Non-pigmented ciliary epithelial cell (primary cell): ENCODE measurements around the gene KCNE1.
"Not testable (repeated sequence)": the region's sequence is repeated elsewhere in the genome, so short reads cannot be mapped to it uniquely, and the experiment has no call there.

Experiments
- DNase-seq: peaks from one replicate; pipeline ENCODE4 v3.0.0-alpha.2; 2010; ENCODE audit warnings: low read depth

Gene KCNE1

GRCh38 chr21:34511181-34511580 lies 829 bp downstream of the KCNE1 start:
- DNase-seq = no peak

GRCh38 chr21:34510148-34511142 lies 1.6 kb downstream of the KCNE1 start:
- DNase-seq = no peak

- DNase-seq = no peak
Observed at GRCh38 chr21:34509151-34509550, 2.9 kb downstream of the KCNE1 start.

GRCh38 chr21:34504595-34504994 lies 7.4 kb downstream of the KCNE1 start:
- DNase-seq = no peak

GRCh38 chr21:34502480-34503106 lies 9.4 kb downstream of the KCNE1 start:
- DNase-seq = no peak

GRCh38 chr21:34501716-34502115 lies 10.3 kb downstream of the KCNE1 start:
- DNase-seq = no peak

GRCh38 chr21:34500191-34500590 lies 11.8 kb downstream of the KCNE1 start:
- DNase-seq = no peak

GRCh38 chr21:34499116-34499515 lies 12.9 kb downstream of the KCNE1 start:
- DNase-seq = no peak

- no peak for DNase-seq
Observed at GRCh38 chr21:34498623-34499022, 13.4 kb downstream of the KCNE1 start.

GRCh38 chr21:34483854-34484253 lies 28.2 kb downstream of the KCNE1 start:
- DNase-seq = not testable (repeated sequence)

GRCh38 chr21:34483435-34483834 lies 28.6 kb downstream of the KCNE1 start:
- DNase-seq = not testable (repeated sequence)

GRCh38 chr21:34467333-34467732 lies 44.7 kb downstream of the KCNE1 start:
- DNase-seq = not testable (repeated sequence)

GRCh38 chr21:34459426-34459825 lies 52.6 kb downstream of the KCNE1 start:
- not testable (repeated sequence) for DNase-seq

- DNase-seq = not testable (repeated sequence)
Observed at GRCh38 chr21:34458266-34458665, 53.7 kb downstream of the KCNE1 start.

GRCh38 chr21:34456180-34456579 lies 55.8 kb downstream of the KCNE1 start:
- DNase-seq = not testable (repeated sequence)

- not testable (repeated sequence) for DNase-seq
Observed at GRCh38 chr21:34455628-34456027, 56.4 kb downstream of the KCNE1 start.

- not testable (repeated sequence) for DNase-seq
Observed at GRCh38 chr21:34447018-34447417, 65.0 kb downstream of the KCNE1 start.

- DNase-seq = not testable (repeated sequence)
Observed at GRCh38 chr21:34443486-34443885, 68.5 kb downstream of the KCNE1 start.

GRCh38 chr21:34429710-34430109 lies 82.3 kb downstream of the KCNE1 start:
- DNase-seq = not testable (repeated sequence)

GRCh38 chr21:34428441-34428840 lies 83.6 kb downstream of the KCNE1 start:
- DNase-seq = not testable (repeated sequence)

GRCh38 chr21:34427339-34427738 lies 84.7 kb downstream of the KCNE1 start:
- not testable (repeated sequence) for DNase-seq

- DNase-seq = not testable (repeated sequence)
Observed at GRCh38 chr21:34423805-34424204, 88.2 kb downstream of the KCNE1 start, which contains the start of gene SMIM34. Gene SMIM34 (minus strand): TSS chr21:34423951. CDS start chr21:34423839, 112 bp downstream.
